ENCODE measurements around the gene TEKT4. TPM values are rescaled to one million over a fixed set of nuclear protein-coding genes. Genes with fewer than 3 reads are reported as not detected.

TEKT4 gene, protein sequence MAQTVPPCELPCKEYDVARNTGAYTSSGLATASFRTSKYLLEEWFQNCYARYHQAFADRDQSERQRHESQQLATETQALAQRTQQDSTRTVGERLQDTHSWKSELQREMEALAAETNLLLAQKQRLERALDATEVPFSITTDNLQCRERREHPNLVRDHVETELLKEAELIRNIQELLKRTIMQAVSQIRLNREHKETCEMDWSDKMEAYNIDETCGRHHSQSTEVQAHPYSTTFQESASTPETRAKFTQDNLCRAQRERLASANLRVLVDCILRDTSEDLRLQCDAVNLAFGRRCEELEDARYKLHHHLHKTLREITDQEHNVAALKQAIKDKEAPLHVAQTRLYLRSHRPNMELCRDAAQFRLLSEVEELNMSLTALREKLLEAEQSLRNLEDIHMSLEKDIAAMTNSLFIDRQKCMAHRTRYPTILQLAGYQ
- not detected in 2 replicates for total RNA-seq

DNA sequence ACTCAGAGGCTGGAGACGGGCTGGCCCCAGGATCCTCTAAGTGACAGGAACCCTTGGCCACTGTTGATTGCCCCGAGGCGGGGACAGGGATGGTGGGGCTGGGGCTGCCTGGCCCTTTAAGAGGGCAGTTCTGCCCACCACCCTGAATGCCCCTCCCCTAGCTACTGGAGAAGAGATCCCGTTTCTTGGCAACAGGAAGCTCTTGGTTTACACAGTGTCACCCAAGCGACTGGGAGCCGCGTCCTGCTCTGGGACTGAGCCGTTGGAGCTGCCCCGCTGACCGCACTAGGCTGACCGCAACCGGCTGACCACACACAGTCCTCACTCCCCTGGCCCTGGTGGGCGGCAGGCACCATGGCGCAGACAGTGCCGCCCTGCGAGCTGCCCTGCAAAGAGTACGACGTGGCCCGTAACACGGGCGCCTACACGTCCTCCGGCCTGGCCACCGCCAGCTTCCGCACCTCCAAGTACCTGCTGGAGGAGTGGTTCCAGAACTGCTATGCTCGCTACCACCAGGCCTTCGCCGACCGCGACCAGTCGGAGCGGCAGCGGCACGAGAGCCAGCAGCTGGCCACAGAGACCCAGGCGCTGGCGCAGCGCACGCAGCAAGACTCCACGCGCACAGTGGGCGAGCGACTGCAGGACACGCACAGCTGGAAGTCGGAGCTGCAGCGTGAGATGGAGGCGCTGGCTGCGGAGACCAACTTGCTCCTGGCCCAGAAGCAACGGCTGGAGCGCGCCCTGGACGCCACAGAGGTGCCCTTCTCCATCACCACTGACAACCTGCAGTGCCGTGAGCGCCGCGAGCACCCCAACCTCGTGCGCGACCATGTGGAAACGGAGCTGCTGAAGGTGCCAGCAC is at the start of gene TEKT4:
Gene TEKT4 (plus strand): TSS at position 205 of the 862 bp plus-strand sequence. CDS start 150 bp downstream, at position 355.

Other genes with a start within 250 kb of the TEKT4 start
- not detected in 2 replicates for gene MAL, start 154.3 kb downstream of the TEKT4 start, total RNA-seq